ENCODE data around the gene ALOXE3.

Gene ALOXE3

DNA sequence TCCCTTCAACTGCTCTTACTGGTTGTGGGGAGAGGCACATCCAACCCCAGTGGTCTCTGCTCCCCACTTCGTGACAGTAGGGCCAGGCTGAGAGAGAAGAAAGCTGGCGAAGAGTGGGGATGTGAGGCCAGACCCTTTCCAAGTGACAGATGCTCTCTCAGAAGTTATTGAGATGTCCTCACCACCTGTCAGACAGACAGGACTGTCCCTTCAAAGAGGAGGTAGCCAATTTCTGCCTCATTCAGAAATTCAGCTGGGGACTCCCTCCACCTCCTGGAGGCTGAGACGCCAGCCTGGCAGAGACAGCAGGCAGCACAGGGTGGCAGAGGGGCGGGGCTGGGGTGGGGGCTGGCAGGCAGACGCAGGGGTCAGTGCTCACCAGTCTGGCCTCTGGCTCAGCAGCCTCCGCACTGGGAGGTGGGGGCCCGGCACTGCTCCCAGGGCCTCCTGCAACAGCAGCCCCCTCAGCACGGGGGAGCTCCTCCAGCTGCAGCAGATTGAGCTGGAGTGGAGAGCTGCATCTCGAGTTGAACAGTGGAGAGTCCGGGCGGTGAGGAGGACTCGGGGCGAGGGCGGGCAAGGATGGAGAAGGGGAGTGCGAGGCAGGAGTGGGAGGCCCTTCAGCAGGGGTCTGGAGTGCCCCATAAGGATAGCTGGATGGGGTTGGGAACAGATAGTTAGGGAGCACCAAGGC is 24.7 kb upstream of the ALOXE3 start:
- no peaks in the 10 kb centered on the region for H3K27me3 ChIP-seq (ENCODE audit: low read depth)
- peaks cover 61% of the 10 kb centered on the region for H3K36me3 ChIP-seq (replicated peaks)
- H3K9me3 ChIP-seq: no peaks in the 10 kb centered on the region
- in situ Hi-C loops (cut with MboI; ENCODE audit: low sequenced_read_pairs): no loop called here
- no peak overlapping the region for H3K4me3 ChIP-seq
- H3K4me1 ChIP-seq: peaks cover 4% of the 10 kb centered on the region
- no peak for DNase-seq (ENCODE audit: low spot score in 2 of 2)

DNA sequence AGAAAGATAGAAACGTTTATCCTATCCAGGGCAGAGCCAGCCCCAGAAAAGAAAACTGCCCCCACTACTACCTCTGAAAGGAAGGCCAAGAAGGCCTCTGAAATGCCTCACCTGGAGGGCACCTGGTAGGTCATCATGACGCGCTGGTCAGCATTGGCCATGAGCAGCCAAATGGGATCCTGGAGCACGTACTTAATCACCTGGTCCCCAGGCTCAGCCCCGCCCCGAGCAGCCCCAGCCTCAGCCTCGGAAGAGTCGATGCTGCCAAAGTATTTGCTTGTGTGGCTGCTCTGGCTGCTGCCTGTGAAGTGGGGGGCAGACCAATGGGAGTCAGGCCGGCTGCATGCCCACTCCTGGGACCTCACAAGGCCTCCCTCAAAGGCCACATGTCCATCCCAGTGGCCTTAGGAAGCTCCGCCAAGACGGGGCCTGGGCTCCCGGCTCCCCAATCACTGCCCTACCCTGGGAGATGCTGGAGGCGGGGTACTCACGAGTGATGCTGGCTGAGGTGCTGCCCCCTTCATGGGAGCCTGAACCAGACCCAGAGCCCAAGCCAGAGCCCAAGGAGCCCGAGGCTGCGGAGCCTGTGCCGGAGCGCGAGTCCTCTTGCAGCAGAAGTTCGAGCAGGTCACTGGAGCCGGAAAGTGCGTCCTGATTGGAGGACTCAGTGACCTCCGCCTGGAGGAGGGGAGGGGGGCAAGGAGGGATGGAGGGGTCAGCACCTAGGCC is 24.0 kb upstream of the ALOXE3 start:
- in situ Hi-C loops (cut with MboI; ENCODE audit: low sequenced_read_pairs): no loop called here
- no peak overlapping the region for H3K4me3 ChIP-seq
- H3K27me3 ChIP-seq (ENCODE audit: low read depth): no peaks in the 10 kb centered on the region
- H3K36me3 ChIP-seq (replicated peaks): peaks cover 54% of the 10 kb centered on the region
- H3K9me3 ChIP-seq: no peaks in the 10 kb centered on the region
- H3K4me1 ChIP-seq: peaks cover 9% of the 10 kb centered on the region
- DNase-seq (ENCODE audit: low spot score in 2 of 2): no peak

DNA sequence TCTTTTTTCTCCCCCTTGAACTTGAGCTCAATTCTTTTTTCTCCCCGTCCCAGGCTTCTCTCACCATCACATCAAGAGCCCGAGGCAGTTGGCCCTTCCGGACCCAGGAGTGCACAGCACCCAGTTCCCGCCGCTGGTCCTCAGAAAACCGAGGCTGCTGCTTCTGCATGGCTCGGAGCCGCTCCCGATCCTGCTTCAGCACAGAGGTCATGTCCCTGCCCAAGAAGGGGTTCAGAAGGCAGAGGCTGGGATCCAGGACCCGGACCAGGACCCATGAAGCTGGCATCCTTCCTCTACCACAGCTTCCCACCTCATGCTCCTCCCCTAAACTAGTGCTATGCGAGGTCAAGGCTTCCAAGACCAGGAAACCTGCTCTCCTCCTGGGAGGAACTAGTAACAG is 23.4 kb upstream of the ALOXE3 start:
- Histone ChIP-seq H3K36me3 (replicated peaks) (peaks cover 49% of the 10 kb centered on the region), H3K27me3 (ENCODE audit: low read depth) (no peaks in the 10 kb centered on the region), H3K9me3 (no peaks in the 10 kb centered on the region), H3K4me3 (no peak overlapping the region), H3K4me1 (peaks cover 9% of the 10 kb centered on the region)
- in situ Hi-C loops (cut with MboI; ENCODE audit: low sequenced_read_pairs): no loop called here
- DNase-seq (ENCODE audit: low spot score in 2 of 2): no peak

GRCh38 chr17:8141045-8141444 is 22.7 kb upstream of the ALOXE3 start:
- Histone ChIP-seq H3K27me3 (ENCODE audit: low read depth) (no peaks in the 10 kb centered on the region), H3K4me3 (no peak overlapping the region), H3K4me1 (peaks cover 9% of the 10 kb centered on the region), H3K9me3 (no peaks in the 10 kb centered on the region), H3K36me3 (replicated peaks) (peaks cover 43% of the 10 kb centered on the region)
- no peak for DNase-seq (ENCODE audit: low spot score in 2 of 2)
- in situ Hi-C loops (cut with MboI; ENCODE audit: low sequenced_read_pairs): no loop called here

DNA sequence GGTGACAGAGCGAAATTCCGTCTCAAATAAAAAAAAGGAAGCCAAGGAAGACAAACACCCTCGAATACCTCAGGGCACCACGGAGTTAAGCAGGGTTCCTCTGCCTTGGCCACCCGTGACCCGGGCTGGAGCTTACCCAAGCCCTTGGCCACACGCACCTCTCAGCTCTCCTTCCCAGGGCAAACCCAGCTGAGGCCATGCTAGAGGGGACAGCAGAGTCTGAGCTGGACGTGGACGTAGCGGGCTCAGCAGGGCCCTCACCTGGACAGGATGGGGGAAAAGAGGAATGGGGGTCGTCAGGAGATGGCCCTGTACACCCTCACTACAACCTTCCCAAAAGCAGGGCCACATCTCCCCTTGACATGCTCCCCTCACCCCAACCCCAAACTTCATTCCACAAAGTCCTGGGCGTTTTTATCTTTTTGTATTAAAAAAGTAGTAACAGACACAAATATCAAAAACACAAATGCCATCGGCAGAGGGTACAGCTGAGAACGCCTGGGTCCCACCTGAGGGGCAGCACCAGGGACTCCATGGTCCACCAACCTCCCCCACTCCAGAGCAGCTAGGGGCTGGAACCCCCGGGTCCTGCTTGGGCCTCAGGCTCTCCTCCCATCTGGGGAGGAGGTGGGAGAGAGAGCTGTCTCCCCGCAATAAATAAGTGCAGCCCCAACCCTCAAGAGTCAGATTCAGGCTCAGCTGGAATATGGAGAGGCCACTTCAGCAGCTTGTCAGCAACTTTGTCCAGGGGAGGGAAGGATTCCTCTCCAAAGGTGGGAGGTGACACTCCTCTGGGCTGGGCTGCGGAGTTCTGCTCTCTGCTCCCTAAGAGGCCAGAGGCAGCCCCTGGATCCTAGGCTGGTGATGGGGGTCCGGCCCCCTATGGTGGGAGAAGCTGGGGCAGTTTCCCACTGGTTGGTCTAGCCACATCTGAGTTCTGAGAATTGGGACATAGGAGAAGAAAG is 22.0 kb upstream of the ALOXE3 start:
- peaks cover 38% of the 10 kb centered on the region for H3K36me3 ChIP-seq (replicated peaks)
- H3K9me3 ChIP-seq: no peaks in the 10 kb centered on the region
- no peaks in the 10 kb centered on the region for H3K27me3 ChIP-seq (ENCODE audit: low read depth)
- H3K4me1 ChIP-seq: peaks cover 9% of the 10 kb centered on the region
- H3K4me3 ChIP-seq: no peak overlapping the region
- in situ Hi-C loops (cut with MboI; ENCODE audit: low sequenced_read_pairs): no loop called here
- no peak for DNase-seq (ENCODE audit: low spot score in 2 of 2)

GRCh38 chr17:8138672-8139371 is 20.5 kb upstream of the ALOXE3 start:
- in situ Hi-C loops (cut with MboI; ENCODE audit: low sequenced_read_pairs): no loop called here
- DNase-seq (ENCODE audit: low spot score in 2 of 2): peak; percentile 97

DNA sequence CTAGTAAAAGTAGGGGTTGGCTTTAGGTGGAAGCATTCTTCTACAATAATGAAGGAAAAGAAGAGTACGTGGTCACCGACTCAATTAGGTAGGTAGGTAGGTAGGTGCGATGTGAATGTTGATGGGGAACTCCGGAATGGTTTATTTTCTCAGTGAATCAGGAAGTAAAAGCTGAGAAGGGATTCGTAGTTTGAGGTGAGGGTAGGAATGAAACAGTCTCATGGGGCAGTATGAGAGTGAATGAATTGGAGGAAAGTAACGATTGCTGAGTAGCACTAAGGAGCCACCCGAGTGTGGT is 20.0 kb upstream of the ALOXE3 start:
- in situ Hi-C loops (cut with MboI; ENCODE audit: low sequenced_read_pairs): no loop called here
- H3K27me3 ChIP-seq (ENCODE audit: low read depth): no peaks in the 10 kb centered on the region
- H3K4me3 ChIP-seq: peak overlapping the region; percentile 43
- no peak for DNase-seq (ENCODE audit: low spot score in 2 of 2)
- H3K4me1 ChIP-seq: peaks cover 16% of the 10 kb centered on the region
- peaks cover 27% of the 10 kb centered on the region for H3K36me3 ChIP-seq (replicated peaks)
- no peaks in the 10 kb centered on the region for H3K9me3 ChIP-seq

More at GRCh38 chr17:8138672-8139371, 20.5 kb upstream of the ALOXE3 start:
- Histone ChIP-seq H3K9me3 (no peaks in the 10 kb centered on the region), H3K36me3 (replicated peaks) (peaks cover 29% of the 10 kb centered on the region), H3K27me3 (ENCODE audit: low read depth) (no peaks in the 10 kb centered on the region), H3K4me3 (peak overlapping the region; percentile 43), H3K4me1 (peaks cover 13% of the 10 kb centered on the region)

DNA sequence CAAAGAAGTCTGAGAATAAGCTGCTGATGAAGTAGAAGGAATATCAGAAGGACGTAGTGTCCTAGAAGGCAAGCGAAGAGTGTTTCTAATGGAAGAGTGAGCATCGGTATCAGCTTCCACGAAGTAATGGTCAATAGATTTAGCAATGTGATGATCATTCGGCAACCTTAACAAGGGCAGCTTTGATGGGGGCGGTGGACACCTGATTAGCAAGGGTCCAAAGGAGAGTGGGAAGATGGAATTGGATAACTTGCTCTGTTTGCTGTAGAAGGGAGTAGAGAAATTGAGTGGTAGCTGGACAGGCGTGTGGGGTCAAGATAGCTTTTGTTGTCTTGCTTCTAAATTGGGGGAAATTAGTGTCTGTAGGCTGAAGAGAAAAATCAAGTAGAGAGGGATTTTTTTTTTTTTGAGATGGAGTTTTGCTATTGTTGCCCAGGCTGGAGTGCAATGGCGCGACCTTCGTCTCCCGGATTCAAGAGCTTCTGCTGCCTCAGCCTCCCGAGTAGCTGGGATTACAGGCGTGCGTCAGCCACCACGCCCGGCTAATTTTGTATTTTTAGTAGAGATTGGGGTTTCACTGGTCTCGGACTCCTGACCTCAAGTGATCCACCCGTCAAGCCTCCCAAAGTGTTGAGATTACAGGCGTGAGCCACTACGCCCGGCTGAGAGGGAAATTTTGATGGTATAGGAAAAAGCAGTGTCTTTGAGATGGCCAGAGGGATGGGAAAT is 19.5 kb upstream of the ALOXE3 start:
- DNase-seq (ENCODE audit: low spot score in 2 of 2): no peak
- in situ Hi-C loops (cut with MboI; ENCODE audit: low sequenced_read_pairs): no loop called here
- Histone ChIP-seq H3K4me1 (peaks cover 16% of the 10 kb centered on the region), H3K4me3 (peak overlapping the region; percentile 43), H3K9me3 (no peaks in the 10 kb centered on the region), H3K36me3 (replicated peaks) (peaks cover 27% of the 10 kb centered on the region), H3K27me3 (ENCODE audit: low read depth) (no peaks in the 10 kb centered on the region)

GRCh38 chr17:8133941-8134340 is 15.6 kb upstream of the ALOXE3 start:
- in situ Hi-C loops (cut with MboI; ENCODE audit: low sequenced_read_pairs): no loop called here
- H3K36me3 ChIP-seq (replicated peaks): no peaks in the 10 kb centered on the region
- H3K27me3 ChIP-seq (ENCODE audit: low read depth): no peaks in the 10 kb centered on the region
- no peak for DNase-seq (ENCODE audit: low spot score in 2 of 2)
- H3K4me3 ChIP-seq: no peak overlapping the region
- no peaks in the 10 kb centered on the region for H3K9me3 ChIP-seq
- H3K4me1 ChIP-seq: peaks cover 16% of the 10 kb centered on the region

GRCh38 chr17:8133399-8133798 is 15.1 kb upstream of the ALOXE3 start:
- DNase-seq (ENCODE audit: low spot score in 2 of 2): peak in 1 of 2 experiments; percentile 60
- no peaks in the 10 kb centered on the region for H3K9me3 ChIP-seq
- in situ Hi-C loops (cut with MboI; ENCODE audit: low sequenced_read_pairs): no loop called here
- H3K27me3 ChIP-seq (ENCODE audit: low read depth): no peaks in the 10 kb centered on the region
- H3K4me3 ChIP-seq: no peak overlapping the region
- H3K4me1 ChIP-seq: peaks cover 16% of the 10 kb centered on the region
- no peaks in the 10 kb centered on the region for H3K36me3 ChIP-seq (replicated peaks)

DNA sequence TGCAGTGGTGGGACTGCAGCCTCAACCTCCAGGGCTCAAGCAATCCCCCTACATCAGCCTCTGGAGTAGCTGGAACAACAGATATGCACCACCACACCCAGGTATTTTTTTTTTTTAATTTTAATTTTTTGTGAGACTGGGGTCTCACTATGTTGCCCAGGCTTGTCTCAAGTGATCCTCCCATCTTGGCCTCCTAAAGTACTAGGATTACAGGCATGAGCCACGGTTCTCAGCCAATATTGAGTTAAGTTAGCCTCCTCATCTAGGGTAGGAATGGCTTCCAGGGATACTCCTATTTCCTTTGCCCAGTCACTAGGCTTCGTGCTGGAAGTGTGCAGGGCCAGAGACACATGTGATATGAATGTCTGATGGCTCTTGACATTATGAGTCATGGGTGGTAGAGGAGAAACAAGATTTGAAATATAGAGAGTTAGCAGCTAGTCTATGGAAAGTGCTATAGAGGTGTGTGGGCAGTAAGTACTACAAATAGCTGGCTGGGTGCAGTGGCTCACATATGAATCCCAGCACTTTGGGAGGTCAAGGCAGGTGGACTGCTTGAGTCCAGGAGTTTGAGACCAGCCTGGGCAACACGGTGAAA is 13.6 kb upstream of the ALOXE3 start:
- Histone ChIP-seq H3K9me3 (no peaks in the 10 kb centered on the region), H3K36me3 (replicated peaks) (no peaks in the 10 kb centered on the region), H3K4me3 (no peak overlapping the region), H3K27me3 (ENCODE audit: low read depth) (no peaks in the 10 kb centered on the region), H3K4me1 (peaks cover 9% of the 10 kb centered on the region)
- no peak for DNase-seq (ENCODE audit: low spot score in 2 of 2)
- in situ Hi-C loops (cut with MboI; ENCODE audit: low sequenced_read_pairs): no loop called here

DNA sequence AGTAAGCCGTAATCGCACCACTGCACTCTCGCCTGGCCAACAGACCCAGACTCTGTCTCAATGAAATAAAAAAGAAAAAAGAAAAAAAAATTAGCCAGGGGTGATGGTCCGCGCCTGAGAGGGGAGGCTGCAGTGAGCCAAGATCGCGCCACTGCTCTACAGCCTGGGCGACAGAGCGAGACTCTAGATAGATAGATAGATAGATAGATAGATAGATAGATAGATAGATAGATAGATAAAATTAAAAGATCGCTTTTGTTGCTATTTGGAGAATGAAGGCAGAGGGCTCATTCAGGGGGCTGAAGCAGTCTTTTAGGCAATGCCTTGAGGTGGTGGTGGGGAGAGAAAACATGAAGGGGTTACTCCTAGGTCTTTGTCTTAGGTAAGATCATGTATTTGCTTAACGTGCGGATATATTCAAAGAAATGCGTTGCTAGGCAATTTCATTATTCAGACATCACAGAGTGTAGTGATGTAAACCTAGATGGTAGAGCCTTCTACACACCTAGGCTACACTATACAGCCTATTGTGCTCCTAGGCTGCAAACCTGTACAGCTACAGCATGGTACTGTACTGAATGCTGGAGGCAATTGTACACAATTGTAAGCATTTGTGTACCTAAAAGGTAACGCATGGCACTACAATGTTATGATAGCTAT is 9.9 kb upstream of the ALOXE3 start:
- Histone ChIP-seq H3K9me3 (no peaks in the 10 kb centered on the region), H3K27me3 (ENCODE audit: low read depth) (no peaks in the 10 kb centered on the region), H3K36me3 (replicated peaks) (no peaks in the 10 kb centered on the region), H3K4me3 (no peak overlapping the region), H3K4me1 (peaks cover 17% of the 10 kb centered on the region)
- in situ Hi-C loops (cut with MboI; ENCODE audit: low sequenced_read_pairs): no loop called here
- no peak for DNase-seq (ENCODE audit: low spot score in 2 of 2)

Measured in HAP-1 (cell line).